HG03565 (cell line): ENCODE results near the gene POC1B.

Experiments used
- ATAC-seq: cut with Tn5 transposase; IDR thresholded peaks from one replicate; pipeline ENCODE4 v1.9.1; 2021; ENCODE audit warnings: mild to moderate bottlenecking, moderate library complexity; ENCODE audit not compliant: unreplicated experiment

POC1B gene

GRCh38 chr12:89539426-89540223 lies 13.8 kb upstream of the POC1B start:
- peak; percentile 34 for ATAC-seq

- ATAC-seq = no peak
Measured at GRCh38 chr12:89538897-89539296, 13.1 kb upstream of the POC1B start.

- no peak for ATAC-seq
Measured at GRCh38 chr12:89537389-89537788, 11.5 kb upstream of the POC1B start.

DNA sequence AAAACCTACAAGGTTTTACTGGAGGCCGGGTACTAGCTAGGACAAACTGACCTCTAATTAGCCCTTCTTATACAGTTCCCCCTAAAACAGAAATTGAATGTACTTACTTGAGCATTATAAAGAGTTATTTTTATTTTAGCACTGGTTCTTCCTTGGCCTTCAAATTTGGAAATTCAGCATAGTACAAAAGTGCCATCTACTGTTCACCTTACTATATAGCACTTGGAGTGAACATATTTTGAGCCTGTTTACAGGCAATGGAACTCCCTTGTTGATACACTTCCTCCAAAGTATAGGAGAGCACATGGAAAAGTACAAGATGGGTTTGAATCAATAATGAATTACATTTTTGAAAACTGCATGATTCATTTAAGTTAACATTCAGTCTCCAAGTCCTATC lies 3.9 kb upstream of the POC1B start:
- peak; percentile 32 for ATAC-seq

DNA sequence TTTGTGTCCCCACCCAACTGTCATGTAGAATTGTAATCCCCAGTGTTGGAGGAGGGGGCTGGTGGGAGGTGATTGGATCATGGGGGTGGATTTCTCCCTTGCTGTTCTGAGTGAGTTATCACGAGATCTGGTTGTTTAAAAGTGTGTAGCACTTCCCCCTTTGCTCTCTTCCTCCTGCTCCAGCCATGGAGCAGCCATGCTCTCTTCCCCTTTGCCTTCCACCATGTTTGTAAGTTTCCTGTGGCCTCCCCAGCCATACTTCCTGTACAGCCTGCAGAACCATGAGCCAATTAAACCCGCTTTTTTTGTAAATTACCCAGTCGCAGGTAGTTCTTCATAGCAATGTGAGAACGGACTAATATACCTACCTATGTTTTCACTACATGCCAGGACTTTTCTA lies 2.6 kb upstream of the POC1B start:
- ATAC-seq = no peak

DNA sequence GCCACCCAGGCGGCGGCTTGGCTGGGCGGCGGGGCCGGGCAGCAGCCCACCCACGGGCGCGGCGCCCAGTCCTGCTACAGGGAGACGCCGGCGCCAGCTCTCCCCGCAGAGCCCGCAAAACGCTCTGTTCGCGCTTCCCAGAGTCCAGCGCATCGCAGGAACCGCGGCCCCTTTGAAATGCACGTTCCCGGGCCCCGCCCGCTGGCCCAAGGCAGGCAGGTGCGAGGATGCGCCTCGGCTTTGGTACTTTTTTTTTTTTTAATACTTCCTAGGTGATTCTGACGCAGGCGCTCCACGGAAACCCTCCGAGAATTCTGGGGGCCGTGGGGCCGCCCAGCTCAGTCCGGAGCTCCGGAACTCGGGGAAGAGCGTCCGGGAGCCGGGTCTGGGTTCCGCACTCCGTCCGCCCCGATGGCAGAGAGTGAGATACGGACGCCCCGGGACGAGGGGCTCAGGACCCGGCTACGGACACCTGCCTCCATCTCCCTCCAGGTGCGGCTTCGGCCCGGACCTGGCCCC lies 483 bp downstream of the POC1B start:
- peak; percentile 18 for ATAC-seq

- peak; percentile 62 for ATAC-seq
Measured at GRCh38 chr12:89524541-89525304, 1.1 kb downstream of the POC1B start, which contains the start of gene GALNT4. Gene GALNT4 (minus strand): TSS chr12:89524796. CDS start chr12:89524549, 247 bp downstream.

DNA sequence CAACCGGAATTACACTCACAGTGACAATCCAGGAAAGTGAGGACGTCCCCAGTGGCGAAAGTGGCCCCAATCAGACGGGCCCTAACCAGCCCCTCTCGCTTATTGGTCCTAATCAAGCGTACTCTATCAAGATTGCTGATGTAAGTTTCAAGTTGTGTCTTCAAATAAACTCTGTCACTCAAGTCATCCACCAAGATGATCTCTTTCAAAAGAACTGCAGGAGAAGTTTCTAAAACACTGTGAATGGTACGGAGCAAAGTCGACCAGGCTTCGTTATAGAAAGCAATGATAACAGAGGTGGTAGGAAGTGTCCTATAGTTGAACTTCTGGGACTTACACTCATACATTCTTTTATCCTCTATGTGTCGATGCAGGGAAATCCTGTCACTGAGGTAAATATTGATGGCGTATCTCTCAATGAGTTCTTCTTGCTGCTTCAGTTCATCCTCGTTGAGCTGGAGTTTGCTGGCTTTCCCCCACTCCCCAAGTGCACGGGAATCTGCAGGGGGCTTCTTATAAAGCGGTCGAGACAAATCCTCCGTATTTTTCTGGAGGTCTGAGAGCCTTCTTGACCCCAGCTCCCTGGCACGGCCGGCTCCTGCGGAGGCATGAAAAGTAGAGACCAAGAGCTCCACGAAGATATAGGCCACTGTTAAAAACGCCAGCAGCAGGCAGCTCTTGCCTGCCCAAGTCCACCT lies 1.9 kb downstream of the POC1B start:
- ATAC-seq = no peak

DNA sequence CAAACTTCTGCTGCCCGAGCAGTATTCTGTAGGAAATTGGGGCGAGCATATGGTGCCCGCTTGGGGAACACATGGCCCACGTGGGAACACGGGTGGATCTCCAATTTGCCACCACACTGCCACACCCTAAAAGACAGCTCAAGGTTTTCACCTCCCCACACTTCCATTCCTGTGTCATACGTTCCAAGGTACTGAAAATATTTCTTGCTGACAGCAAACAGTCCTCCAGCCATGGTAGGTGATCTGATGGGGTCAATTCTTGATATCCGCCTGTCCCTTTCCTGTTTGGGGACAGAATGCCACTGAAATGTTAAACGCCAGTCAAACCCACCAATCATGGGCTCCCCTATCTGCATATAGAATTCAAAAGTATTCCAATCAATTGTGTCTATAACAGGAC lies 2.5 kb downstream of the POC1B start:
- ATAC-seq = no peak

GRCh38 chr12:89521364-89522223 lies 4.3 kb downstream of the POC1B start:
- ATAC-seq = no peak

DNA sequence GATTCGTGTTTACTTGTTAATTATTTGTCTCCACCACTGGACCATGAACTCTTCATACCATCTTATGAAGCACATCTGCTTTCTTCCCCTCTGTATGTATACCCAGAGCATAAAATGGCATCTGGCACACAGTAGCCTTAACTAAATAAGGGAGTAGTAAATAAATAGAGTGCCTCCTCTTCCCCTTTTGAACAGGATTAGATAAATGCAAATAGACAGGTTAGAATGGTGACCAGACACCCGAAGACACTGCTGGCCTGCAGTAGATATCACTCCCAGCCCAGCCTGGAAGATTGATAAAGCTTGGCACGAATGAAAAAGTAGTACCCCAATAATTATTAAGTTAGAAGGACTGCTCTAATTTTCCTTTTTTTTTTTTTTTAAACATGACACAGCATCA lies 8.1 kb downstream of the POC1B start:
- ATAC-seq = no peak

DNA sequence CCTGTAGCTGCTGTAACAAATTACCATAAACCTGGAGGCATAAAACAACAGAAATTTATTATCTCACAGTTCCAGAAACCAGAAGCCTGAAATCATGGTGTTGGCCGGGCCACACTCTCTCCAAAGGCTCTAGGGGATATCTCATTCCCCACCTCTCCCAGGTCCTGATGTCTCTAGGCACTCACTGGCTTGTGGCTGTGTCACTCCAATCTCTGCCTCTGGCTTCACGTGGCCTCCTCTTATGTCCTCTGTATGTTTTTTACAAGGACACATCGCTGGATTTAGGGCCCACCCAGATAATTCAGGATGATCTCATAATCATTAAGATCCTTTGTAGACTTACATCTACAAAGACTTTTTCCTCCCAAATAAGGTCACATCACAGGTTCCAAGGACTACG lies 9.2 kb downstream of the POC1B start:
- ATAC-seq = no peak

DNA sequence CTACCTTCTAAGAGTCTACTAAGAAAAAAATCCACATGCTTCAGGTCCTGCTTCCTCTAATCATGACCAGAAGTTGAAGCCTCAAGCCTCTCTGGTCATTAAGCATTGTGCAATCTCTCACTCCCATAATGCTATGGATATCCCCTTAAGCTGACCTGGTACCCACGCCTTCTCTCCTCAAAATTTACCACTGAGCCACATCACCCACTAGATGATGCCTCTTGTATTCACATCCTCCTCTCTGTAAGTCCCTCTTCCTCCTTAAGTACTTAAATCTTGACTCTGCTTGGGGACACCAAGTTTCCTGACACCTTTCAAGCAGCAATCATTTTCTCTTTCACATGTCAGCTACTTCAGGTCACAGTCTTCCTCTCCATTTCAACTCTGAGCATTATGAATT lies 11.1 kb downstream of the POC1B start:
- ATAC-seq = peak; percentile 79

DNA sequence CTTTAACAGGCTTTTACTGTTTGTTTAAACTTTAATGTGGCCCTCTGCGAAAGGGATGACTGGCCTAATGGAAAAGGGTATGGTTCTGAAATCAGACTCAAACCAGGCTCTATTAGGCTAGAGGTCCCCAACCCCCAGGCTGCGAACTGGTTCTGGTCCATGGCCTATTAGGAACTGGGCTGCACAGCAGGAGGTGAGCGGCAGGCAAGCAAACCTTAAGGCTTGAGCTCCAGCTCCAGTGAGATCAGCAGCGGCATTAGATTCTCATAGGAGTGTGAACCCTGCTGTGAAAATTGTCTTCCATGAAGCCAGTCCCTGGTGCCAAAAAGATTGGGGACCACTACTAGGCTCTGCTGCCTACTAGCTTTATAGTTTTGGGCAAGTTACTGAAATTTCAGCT lies 12.3 kb downstream of the POC1B start:
- ATAC-seq = no peak

DNA sequence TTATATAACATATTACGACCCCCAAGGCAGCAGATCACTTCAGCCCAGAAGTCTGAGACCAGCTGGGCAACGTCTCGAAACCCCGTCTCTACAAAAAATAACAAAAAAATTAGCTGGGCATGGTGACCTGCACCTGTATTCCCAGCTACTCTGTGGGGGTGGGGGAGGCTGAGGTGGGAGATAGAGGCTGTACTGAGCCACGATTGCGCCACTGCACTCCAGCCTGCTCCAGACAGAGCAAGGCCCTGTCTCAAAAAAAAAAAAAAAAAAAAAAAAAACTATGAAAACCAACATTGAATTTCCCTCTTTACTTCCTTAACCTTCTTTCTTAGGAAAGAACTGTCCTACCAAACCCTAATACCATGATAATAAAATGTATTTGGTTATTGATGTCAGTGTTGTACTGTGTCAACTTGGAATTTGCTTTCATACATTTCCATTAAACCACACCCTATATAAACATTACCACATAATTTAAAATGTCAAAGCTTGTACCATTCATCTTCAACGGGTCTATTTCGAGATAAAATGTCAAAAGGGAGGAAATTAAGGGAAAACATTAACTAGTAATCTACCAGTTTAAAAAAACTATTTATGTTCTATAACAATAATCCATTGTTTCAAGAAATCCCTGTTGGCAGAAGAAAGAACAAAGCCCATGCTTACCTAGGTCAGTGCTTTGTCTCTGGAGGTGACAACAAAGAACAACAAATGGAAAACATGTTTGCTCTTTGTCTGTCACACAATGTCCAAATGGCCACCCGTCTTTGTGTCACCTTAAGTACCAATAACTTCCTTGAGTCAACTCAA lies 18.6 kb downstream of the POC1B start:
- no peak for ATAC-seq

DNA sequence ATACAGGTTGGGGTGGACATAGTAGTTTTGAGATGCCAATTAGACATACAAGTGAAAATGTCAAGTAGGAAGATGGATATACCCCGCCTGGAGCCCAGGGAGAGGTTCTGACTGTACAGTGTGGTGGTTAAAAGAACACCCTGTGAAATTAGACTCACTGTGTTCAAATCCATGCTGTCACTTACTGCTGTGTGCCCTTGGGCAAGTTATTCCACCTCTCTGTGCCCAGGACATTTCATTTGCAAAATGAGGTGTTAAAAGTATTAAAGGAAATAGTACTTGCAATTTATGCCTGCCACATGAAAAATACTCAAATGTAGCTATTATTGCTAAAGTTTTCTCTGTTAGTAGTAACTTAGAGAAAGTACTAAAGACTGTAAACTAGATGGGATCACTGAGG lies 19.8 kb downstream of the POC1B start:
- no peak for ATAC-seq

DNA sequence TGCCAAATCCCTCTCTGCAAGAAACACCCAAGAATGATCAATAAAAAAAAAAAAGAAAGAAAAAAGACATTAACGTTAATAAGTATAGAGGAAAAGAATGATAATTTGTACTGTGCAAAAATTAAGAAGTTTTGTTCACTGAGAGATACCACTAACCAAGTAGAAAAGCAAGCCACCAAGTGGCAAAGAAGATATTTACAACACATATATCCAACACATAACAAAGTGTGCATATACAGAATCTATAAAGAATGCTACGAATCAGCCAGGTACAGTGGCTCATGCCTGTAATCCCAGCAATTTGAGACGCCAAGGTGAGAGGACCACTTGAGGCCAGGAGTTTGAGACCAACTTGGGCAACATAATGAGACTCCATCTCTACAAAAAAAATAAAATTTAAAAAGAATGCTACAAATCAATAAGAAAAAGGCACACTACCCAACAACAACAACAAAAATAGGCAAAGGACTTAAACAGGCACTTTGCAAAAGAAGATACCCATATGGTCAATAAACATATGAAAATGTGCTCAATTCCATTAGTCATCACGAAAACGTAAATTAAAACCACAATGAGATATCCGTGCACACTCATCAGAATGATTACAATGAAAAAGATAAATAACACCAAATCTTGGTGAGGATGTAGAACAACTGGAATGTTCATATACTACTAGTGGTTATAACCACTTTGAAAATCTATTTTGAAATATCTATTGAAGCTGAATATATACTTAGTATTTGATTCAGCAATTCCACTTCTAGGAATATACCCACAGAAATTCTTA lies 21.1 kb downstream of the POC1B start:
- no peak for ATAC-seq

GRCh38 chr12:89501793-89502192 lies 24.1 kb downstream of the POC1B start:
- no peak for ATAC-seq

DNA sequence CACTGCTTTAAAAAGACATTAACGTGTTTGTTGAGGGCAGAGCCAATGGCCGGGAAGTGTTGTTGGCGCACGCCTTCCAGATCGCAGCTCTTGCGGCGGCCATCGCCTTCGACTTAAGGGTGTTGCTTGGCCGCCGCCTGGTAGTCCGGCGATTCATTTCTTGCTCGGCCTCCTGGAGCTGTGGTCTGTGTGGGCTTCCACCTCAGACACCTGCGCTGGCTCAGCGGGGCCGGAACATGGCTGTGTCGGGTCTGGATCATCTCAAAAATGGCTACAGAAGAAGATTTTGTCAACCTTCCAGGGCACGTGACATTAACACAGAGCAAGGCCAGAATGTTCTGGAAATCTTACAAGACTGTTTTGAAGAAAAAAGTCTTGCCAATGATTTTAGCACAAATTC lies 26.0 kb downstream of the POC1B start:
- ATAC-seq = no peak
